A549 (cell line): ENCODE measurements around the gene RET.

Experiments used
- CBX2 ChIP-seq: fragments of 200-600 bp; sonication (generic); IDR thresholded peaks from 2 replicates; pipeline ENCODE4 v1.6.1; 2016; ENCODE audit warnings: low read depth, mild to moderate bottlenecking, borderline replicate concordance
- EP300 ChIP-seq, 2 experiments: fragments of >200 bp; sonication (Bioruptor Twin); formaldehyde crosslinking; IDR thresholded peaks; 2 replicates in 1 of 2; 3 replicates in 1 of 2; pipeline ENCODE4 v1.6.1; 2016 to 2017
- ESRRA ChIP-seq: fragments of 150-350 bp; IDR thresholded peaks from 2 replicates; pipeline ENCODE4 v1.6.1; 2014; ENCODE audit warnings: mild to moderate bottlenecking, low read length, borderline replicate concordance
- JUNB ChIP-seq: fragments of >200 bp; sonication (Bioruptor Twin); formaldehyde crosslinking; IDR thresholded peaks from 2 replicates; pipeline ENCODE4 v1.6.1; 2016
- KDM1A ChIP-seq: fragments of 200-600 bp; sonication (generic); IDR thresholded peaks from 2 replicates; pipeline ENCODE4 v1.6.1; 2016; ENCODE audit warnings: low read depth, mild to moderate bottlenecking
- KDM5A ChIP-seq: fragments of 200-600 bp; sonication (generic); IDR thresholded peaks from 2 replicates; pipeline ENCODE4 v1.6.1; 2016; ENCODE audit warnings: antibody characterized with exemption, mild to moderate bottlenecking
- PBX3 ChIP-seq: IDR thresholded peaks from 2 replicates; pipeline ENCODE4 v1.6.1; 2012
- POLR2A ChIP-seq: IDR thresholded peaks from 2 replicates; pipeline ENCODE4 v1.6.1; 2012; ENCODE audit warnings: mild to moderate bottlenecking, low read length
- POLR2AphosphoS2 ChIP-seq: conservative IDR thresholded peaks from 2 replicates; pipeline ENCODE4 v1.6.1; 2012; ENCODE audit warnings: low read length, improper control_type of control experiment, inconsistent platforms
- RAD21 ChIP-seq, 2 experiments: fragments of >200 bp in 1 of 2; sonication (Bioruptor Twin) in 1 of 2; formaldehyde crosslinking in 1 of 2; IDR thresholded peaks in 1 of 2; conservative IDR thresholded peaks in 1 of 2; 2 replicates in 1 of 2; 3 replicates in 1 of 2; pipeline ENCODE4 v1.6.1; 2012 to 2018; ENCODE audit warnings: inconsistent platforms in 1 of 2
- RFX5 ChIP-seq: fragments of 450-650 bp; IDR thresholded peaks from 2 replicates; pipeline ENCODE4 v1.7.1; 2014; ENCODE audit warnings: antibody characterized with exemption, mild to moderate bottlenecking, moderate library complexity
- TF ChIP-seq, protein P1 (sequence below): fragments of >200 bp; sonication (Bioruptor Twin); formaldehyde crosslinking; IDR thresholded peaks from 3 replicates; pipeline ENCODE4 v1.5.1; 2016
- TF ChIP-seq, protein P2 (sequence below): IDR thresholded peaks from 2 replicates; pipeline ENCODE4 v1.6.1; 2012
- TF ChIP-seq, protein P3 (sequence below): fragments of >200 bp; sonication (Bioruptor Twin); formaldehyde crosslinking; IDR thresholded peaks from 3 replicates; pipeline ENCODE4 v1.6.1; 2016

GRCh38 chr10:43068471-43069210 lies 8.2 kb upstream of the RET start:
- TF ChIP-seq, protein P1, sequence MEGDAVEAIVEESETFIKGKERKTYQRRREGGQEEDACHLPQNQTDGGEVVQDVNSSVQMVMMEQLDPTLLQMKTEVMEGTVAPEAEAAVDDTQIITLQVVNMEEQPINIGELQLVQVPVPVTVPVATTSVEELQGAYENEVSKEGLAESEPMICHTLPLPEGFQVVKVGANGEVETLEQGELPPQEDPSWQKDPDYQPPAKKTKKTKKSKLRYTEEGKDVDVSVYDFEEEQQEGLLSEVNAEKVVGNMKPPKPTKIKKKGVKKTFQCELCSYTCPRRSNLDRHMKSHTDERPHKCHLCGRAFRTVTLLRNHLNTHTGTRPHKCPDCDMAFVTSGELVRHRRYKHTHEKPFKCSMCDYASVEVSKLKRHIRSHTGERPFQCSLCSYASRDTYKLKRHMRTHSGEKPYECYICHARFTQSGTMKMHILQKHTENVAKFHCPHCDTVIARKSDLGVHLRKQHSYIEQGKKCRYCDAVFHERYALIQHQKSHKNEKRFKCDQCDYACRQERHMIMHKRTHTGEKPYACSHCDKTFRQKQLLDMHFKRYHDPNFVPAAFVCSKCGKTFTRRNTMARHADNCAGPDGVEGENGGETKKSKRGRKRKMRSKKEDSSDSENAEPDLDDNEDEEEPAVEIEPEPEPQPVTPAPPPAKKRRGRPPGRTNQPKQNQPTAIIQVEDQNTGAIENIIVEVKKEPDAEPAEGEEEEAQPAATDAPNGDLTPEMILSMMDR, result no peak
- TF ChIP-seq, protein P2, sequence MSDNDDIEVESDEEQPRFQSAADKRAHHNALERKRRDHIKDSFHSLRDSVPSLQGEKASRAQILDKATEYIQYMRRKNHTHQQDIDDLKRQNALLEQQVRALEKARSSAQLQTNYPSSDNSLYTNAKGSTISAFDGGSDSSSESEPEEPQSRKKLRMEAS, result no peak
- TF ChIP-seq KDM1A, result no peak
- TF ChIP-seq, protein P3, sequence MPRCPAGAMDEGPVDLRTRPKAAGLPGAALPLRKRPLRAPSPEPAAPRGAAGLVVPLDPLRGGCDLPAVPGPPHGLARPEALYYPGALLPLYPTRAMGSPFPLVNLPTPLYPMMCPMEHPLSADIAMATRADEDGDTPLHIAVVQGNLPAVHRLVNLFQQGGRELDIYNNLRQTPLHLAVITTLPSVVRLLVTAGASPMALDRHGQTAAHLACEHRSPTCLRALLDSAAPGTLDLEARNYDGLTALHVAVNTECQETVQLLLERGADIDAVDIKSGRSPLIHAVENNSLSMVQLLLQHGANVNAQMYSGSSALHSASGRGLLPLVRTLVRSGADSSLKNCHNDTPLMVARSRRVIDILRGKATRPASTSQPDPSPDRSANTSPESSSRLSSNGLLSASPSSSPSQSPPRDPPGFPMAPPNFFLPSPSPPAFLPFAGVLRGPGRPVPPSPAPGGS, result no peak
- TF ChIP-seq KDM5A, result no peak
- TF ChIP-seq RAD21 (conservative IDR thresholded peaks at IDR 0.05 in 1 of 2, IDR thresholded peaks at IDR 0.05 in 1 of 2), result no peak
- no peak for TF ChIP-seq POLR2A
- no peak for TF ChIP-seq ESRRA
- TF ChIP-seq EP300 (IDR thresholded peaks at IDR 0.05), result no peak
- no peak for TF ChIP-seq JUNB
- no peak for TF ChIP-seq CBX2
- no peak for TF ChIP-seq RFX5
- no peak for TF ChIP-seq PBX3
- TF ChIP-seq POLR2AphosphoS2, result no peak
